Measurements from ENCODE around the gene GJD4. TPM values are rescaled to one million over a fixed set of nuclear protein-coding genes. Genes with fewer than 3 reads are reported as not detected.
A peak's percentile ranks its signal among the peaks of the same experiment; 100 is the strongest.

GJD4 gene
- total and polyA plus RNA-seq, 2 donors (not counting 3 experiments of a cell fraction or from before 2014, with no cell fraction given), result not detected

GRCh38 chr10:35633006-35633980, 28.2 kb downstream of the GJD4 start:
- H3K4me2 ChIP-seq (ENCODE audit: insufficient read depth, low read length), result no peak overlapping the region
- H3K27ac ChIP-seq (ENCODE audit: insufficient read depth, low read depth, low read length), result no peak overlapping the region
- intact Hi-C loops (cut with micrococcal nuclease) (no loop called here), dilution Hi-C loops (cut with MboI; ENCODE audit: extremely low pct_ligation_motif_present, low sequenced_read_pairs) (no loop called here)
- DNase-seq (ENCODE audit: low read depth, low spot score), result no peak
- ChIA-PET CTCF (interaction anchor here (0.6 to 10.8 kb wide), 5 partner anchors 18 to 1247 kb away, joined by 3 to 316 read pairs (median 59); no protein-coding TSS in a partner anchor), POLR2A (no interaction called here)
- no peaks in the 10 kb centered on the region for H3K79me2 ChIP-seq (ENCODE audit: control insufficient read depth, insufficient read depth, low read length)
- no peak for FAIRE-seq
- H3K9me3 ChIP-seq (replicated peaks; ENCODE audit: control insufficient read depth, insufficient read depth, low read length), result no peaks in the 10 kb centered on the region
- no peak overlapping the region for H3K4me3 ChIP-seq (replicated peaks in 1 of 3; ENCODE audit: insufficient read depth in 1 of 3, low read depth in 1 of 3, low read length in 3 of 3)
- H3K9ac ChIP-seq (replicated peaks; ENCODE audit: extremely low read depth, insufficient read depth, low read length), result no peak overlapping the region
- no peak for TF ChIP-seq POLR2A (IDR thresholded peaks at IDR 0.05; ENCODE audit: low read depth, low read length)
- no peak for TF ChIP-seq JUN (IDR thresholded peaks at IDR 0.05; ENCODE audit: borderline replicate concordance, insufficient read depth, insufficient read length, low read depth)
- no peak for TF ChIP-seq GATA2 (IDR thresholded peaks at IDR 0.05; ENCODE audit: insufficient read depth, insufficient read length, low read depth, low read length)
- peaks cover 2 to 3% of the 10 kb centered on the region in 2 experiments for H3K27me3 ChIP-seq (ENCODE audit: control insufficient read depth in 2 of 2, insufficient read depth in 2 of 2, low read length in 2 of 2)
- H3K9me1 ChIP-seq (replicated peaks; ENCODE audit: control insufficient read depth, extremely low read depth, insufficient read depth, low read length), result no peaks in the 10 kb centered on the region
- no peaks in the 10 kb centered on the region for H3K36me3 ChIP-seq (ENCODE audit: control insufficient read depth in 2 of 2, extremely low read depth in 1 of 2, insufficient read depth in 2 of 2, low read length in 2 of 2)
- no peaks in the 10 kb centered on the region for H4K20me1 ChIP-seq (replicated peaks; ENCODE audit: control insufficient read depth, extremely low read depth, insufficient read depth, low read length)
- H2AFZ ChIP-seq (ENCODE audit: low read depth, low read length), result no peak overlapping the region
- BruUV-seq (replicated peaks), result no TSS peak
- peaks cover 8% of the 10 kb centered on the region for H3K4me1 ChIP-seq (ENCODE audit: control insufficient read depth, extremely low read depth, insufficient read depth, low read length)

GRCh38 chr10:35635576-35635975, 30.4 kb downstream of the GJD4 start:
- DNase-seq (ENCODE audit: low read depth, low spot score), result peak; percentile 79
- dilution Hi-C loops (cut with MboI; ENCODE audit: extremely low pct_ligation_motif_present, low sequenced_read_pairs), result no loop called here
- Histone ChIP-seq H3K9ac (replicated peaks; ENCODE audit: extremely low read depth, insufficient read depth, low read length) (no peak overlapping the region), H3K9me3 (replicated peaks; ENCODE audit: control insufficient read depth, insufficient read depth, low read length) (no peaks in the 10 kb centered on the region), H3K4me1 (ENCODE audit: control insufficient read depth, extremely low read depth, insufficient read depth, low read length) (peaks cover 18% of the 10 kb centered on the region), H3K79me2 (ENCODE audit: control insufficient read depth, insufficient read depth, low read length) (peaks cover 3% of the 10 kb centered on the region), H4K20me1 (replicated peaks; ENCODE audit: control insufficient read depth, extremely low read depth, insufficient read depth, low read length) (no peaks in the 10 kb centered on the region), H3K4me2 (ENCODE audit: insufficient read depth, low read length) (no peak overlapping the region), H3K36me3 (ENCODE audit: control insufficient read depth in 2 of 2, extremely low read depth in 1 of 2, insufficient read depth in 2 of 2, low read length in 2 of 2) (no peaks in the 10 kb centered on the region), H3K27ac (ENCODE audit: insufficient read depth, low read depth, low read length) (no peak overlapping the region), H3K27me3 (ENCODE audit: control insufficient read depth in 2 of 2, insufficient read depth in 2 of 2, low read length in 2 of 2) (peaks cover 2 to 3% of the 10 kb centered on the region in 2 experiments), H2AFZ (ENCODE audit: low read depth, low read length) (no peak overlapping the region), H3K9me1 (replicated peaks; ENCODE audit: control insufficient read depth, extremely low read depth, insufficient read depth, low read length) (no peaks in the 10 kb centered on the region), H3K4me3 (replicated peaks in 1 of 3; ENCODE audit: insufficient read depth in 1 of 3, low read depth in 1 of 3, low read length in 3 of 3) (no peak overlapping the region)
- TF ChIP-seq POLR2AphosphoS5 (IDR thresholded peaks at IDR 0.05; ENCODE audit: insufficient read depth, low read depth, low read length) (peak; percentile 41), MYC (IDR thresholded peaks at IDR 0.05; ENCODE audit: low read depth, low read length) (no peak), JUN (IDR thresholded peaks at IDR 0.05; ENCODE audit: borderline replicate concordance, insufficient read depth, insufficient read length, low read depth) (no peak), CTCF (IDR thresholded peaks at IDR 0.05; ENCODE audit: extremely low read depth in 1 of 2, insufficient read depth in 1 of 2, low read depth in 1 of 2, low read length in 2 of 2) (peak; percentile 77 to 85), EZH2 (IDR thresholded peaks at IDR 0.05; ENCODE audit: borderline replicate concordance, low read depth, low read length, severe bottlenecking) (no peak), GATA2 (IDR thresholded peaks at IDR 0.05; ENCODE audit: insufficient read depth, insufficient read length, low read depth, low read length) (no peak)
- FAIRE-seq, result peak; percentile 90
- BruUV-seq (replicated peaks), result no TSS peak
- intact Hi-C loops (cut with micrococcal nuclease), result loop anchor here (1.0 to 5.0 kb wide), 7 partner anchors 58 to 1246 kb away; no protein-coding TSS in a partner anchor
- POLR2A ChIA-PET, result no interaction called here
- CTCF ChIA-PET, result interaction anchor here (0.6 to 10.8 kb wide), 40 partner anchors 8 to 1247 kb away, joined by 3 to 316 read pairs (median 4); no protein-coding TSS in a partner anchor
